ENCODE measurements around the gene CREB5. TPM values are rescaled to one million over a fixed set of nuclear protein-coding genes. Genes with fewer than 3 reads are reported as not detected.

CREB5 gene
- total and polyA plus RNA-seq, 2 donors from 2014 or later: 3.4 to 27.2 TPM

DNA sequence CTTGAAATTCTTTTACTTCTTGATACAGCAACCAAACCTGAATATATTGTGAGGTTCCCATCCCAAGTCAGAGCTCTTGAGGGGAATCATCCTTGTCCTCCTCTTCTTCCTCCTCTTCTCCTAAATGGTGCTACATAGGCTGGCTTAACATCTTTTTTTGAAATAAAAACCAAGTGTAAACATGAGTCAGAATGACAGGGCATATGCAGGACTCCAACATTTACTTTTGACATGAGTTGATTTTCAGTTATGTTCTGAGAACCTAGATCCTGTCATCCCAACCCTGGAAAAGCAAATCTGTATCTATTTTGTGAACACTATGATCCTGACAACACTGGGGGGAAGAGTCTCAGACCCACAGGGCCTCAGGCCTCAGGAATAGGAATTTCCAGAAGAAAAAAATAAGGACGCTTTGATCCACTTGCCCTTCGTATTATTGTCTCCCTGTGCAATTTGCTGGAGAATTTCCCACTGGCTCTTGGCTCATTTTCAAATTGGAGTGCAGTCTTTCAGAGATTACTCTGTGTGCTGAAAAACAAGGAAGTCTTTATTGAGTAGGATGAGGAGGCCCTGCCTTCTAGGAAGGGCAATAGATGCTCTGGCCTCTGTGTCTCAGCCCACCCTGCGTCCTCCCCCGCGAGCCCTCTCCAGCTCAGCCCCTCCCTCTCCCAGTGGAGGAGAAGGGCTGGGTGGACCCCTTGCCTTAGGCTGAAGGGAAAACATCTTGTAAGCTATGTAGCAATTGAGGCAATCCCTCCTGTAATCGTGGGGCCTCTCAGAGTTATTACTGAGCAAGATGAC is 121.6 kb downstream of the CREB5 start:
- Histone ChIP-seq H3K36me3 (ENCODE audit: control insufficient read depth in 2 of 3, insufficient read depth in 3 of 3, low read length in 3 of 3) (no peaks in the 10 kb centered on the region), H3K27me3 (ENCODE audit: control insufficient read depth, insufficient read depth, low read length) (no peaks in the 10 kb centered on the region), H3K27ac (ENCODE audit: low read depth in 2 of 2, low read length in 2 of 2) (no peak overlapping the region), H3K9me3 (ENCODE audit: control insufficient read depth in 2 of 3, insufficient read depth in 1 of 3, low read length in 3 of 3) (no peaks in the 10 kb centered on the region), H3K4me1 (ENCODE audit: control insufficient read depth in 2 of 3, insufficient read depth in 2 of 3, low read depth in 1 of 3, low read length in 3 of 3) (no peaks in the 10 kb centered on the region), H3K4me3 (ENCODE audit: low read length in 3 of 3) (no peak overlapping the region), H3K9ac (ENCODE audit: low read length in 3 of 3) (no peak overlapping the region)
- intact Hi-C loops (cut with DNase I): no loop called here
- no peak for FAIRE-seq
- TF ChIP-seq CTCF (IDR thresholded peaks at IDR 0.05; ENCODE audit: borderline replicate concordance, extremely low read depth, insufficient read depth): no peak
- DNase-seq: no peak

DNA sequence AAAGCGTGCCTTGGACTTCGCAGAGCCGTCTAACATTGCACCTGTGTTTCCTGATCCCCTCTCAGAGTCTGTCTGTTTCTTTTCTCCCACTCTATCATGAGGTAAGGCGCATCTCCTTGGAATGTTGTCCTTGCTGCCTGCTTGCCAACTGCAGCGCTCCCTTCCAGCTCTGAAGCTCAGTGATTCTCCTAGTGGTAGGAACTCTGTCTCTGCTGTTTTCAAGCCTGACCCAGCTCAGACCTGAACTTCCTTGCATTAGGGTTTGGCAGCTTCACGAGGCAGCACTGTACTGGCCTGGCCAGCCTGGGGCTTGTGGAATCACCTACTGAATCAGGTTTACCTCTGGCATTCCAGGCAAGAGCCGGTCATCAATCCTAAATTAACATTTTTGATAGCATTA is 123.9 kb downstream of the CREB5 start:
- Histone ChIP-seq H3K36me3 (ENCODE audit: control insufficient read depth in 2 of 3, insufficient read depth in 3 of 3, low read length in 3 of 3) (no peaks in the 10 kb centered on the region), H3K9me3 (ENCODE audit: control insufficient read depth in 2 of 3, insufficient read depth in 1 of 3, low read length in 3 of 3) (no peaks in the 10 kb centered on the region), H3K9ac (ENCODE audit: low read length in 3 of 3) (no peak overlapping the region), H3K27ac (ENCODE audit: low read depth in 2 of 2, low read length in 2 of 2) (no peak overlapping the region), H3K4me3 (ENCODE audit: low read length in 3 of 3) (no peak overlapping the region), H3K4me1 (ENCODE audit: control insufficient read depth in 2 of 3, insufficient read depth in 2 of 3, low read depth in 1 of 3, low read length in 3 of 3) (no peaks in the 10 kb centered on the region), H3K27me3 (ENCODE audit: control insufficient read depth, insufficient read depth, low read length) (no peaks in the 10 kb centered on the region)
- DNase-seq: peak in 3 of 5 donors; percentile 29 to 52 (median 44)
- peak; percentile 51 for TF ChIP-seq CTCF (IDR thresholded peaks at IDR 0.05; ENCODE audit: borderline replicate concordance, extremely low read depth, insufficient read depth)
- intact Hi-C loops (cut with DNase I): no loop called here
- FAIRE-seq: no peak

- no peak for TF ChIP-seq CTCF (IDR thresholded peaks at IDR 0.05; ENCODE audit: borderline replicate concordance, extremely low read depth, insufficient read depth)
- Histone ChIP-seq H3K9me3 (ENCODE audit: control insufficient read depth in 2 of 3, insufficient read depth in 1 of 3, low read length in 3 of 3) (no peaks in the 10 kb centered on the region), H3K9ac (ENCODE audit: low read length in 3 of 3) (no peak overlapping the region), H3K4me1 (ENCODE audit: control insufficient read depth in 2 of 3, insufficient read depth in 2 of 3, low read depth in 1 of 3, low read length in 3 of 3) (no peaks in the 10 kb centered on the region), H3K27me3 (ENCODE audit: control insufficient read depth, insufficient read depth, low read length) (no peaks in the 10 kb centered on the region), H3K4me3 (ENCODE audit: low read length in 3 of 3) (no peak overlapping the region), H3K36me3 (ENCODE audit: control insufficient read depth in 2 of 3, insufficient read depth in 3 of 3, low read length in 3 of 3) (no peaks in the 10 kb centered on the region), H3K27ac (ENCODE audit: low read depth in 2 of 2, low read length in 2 of 2) (no peak overlapping the region)
- DNase-seq: no peak
- intact Hi-C loops (cut with DNase I): no loop called here
- FAIRE-seq: no peak
Measured at GRCh38 chr7:28539289-28539981, 127.1 kb downstream of the CREB5 start.
